Breast epithelium (tissue), 3 donors: ENCODE data around the gene CCL5.

Experiments used
- CTCF ChIP-seq, 3 donors: fragments of 450-650 bp; IDR thresholded peaks; one replicate each; pipeline ENCODE4 v1.5.1; 2016 to 2017; ENCODE audit warnings: antibody characterized with exemption in 3 of 3, mild to moderate bottlenecking in 3 of 3, moderate library complexity in 3 of 3
- POLR2A ChIP-seq: fragments of 450-650 bp; IDR thresholded peaks from one replicate; pipeline ENCODE4 v1.6.1; 2016; ENCODE audit warnings: antibody characterized with exemption, mild to moderate bottlenecking, moderate library complexity
- POLR2AphosphoS5 ChIP-seq, 3 donors: sonication (generic); formaldehyde crosslinking; IDR thresholded peaks; one replicate each; pipeline ENCODE4 v1.6.1; 2017; ENCODE audit warnings: antibody characterized with exemption in 3 of 3

- TF ChIP-seq CTCF (IDR thresholded peaks at IDR 0.05) (no peak), POLR2A (no peak), POLR2AphosphoS5 (IDR thresholded peaks at IDR 0.05) (no peak)
Observed at GRCh38 chr17:35893751-35894150, 13.6 kb upstream of the CCL5 start.
